WTC11 (cell line): ENCODE measurements around the gene UBE2N. TPM values are rescaled to one million over a fixed set of nuclear protein-coding genes. Genes with fewer than 3 reads are reported as not detected.
"Not testable (repeated sequence)": the region's sequence is repeated elsewhere in the genome, so short reads cannot be mapped to it uniquely, and the experiment has no call there.

Experiments
- ATAC-seq: fragments of 200-7000 bp; cut with Tn5 transposase; 2 replicates; pipeline ENCODE4 v1.10.0; 2021; ENCODE audit warnings: mild to moderate bottlenecking, moderate library complexity
- CTCF ChIA-PET: fragments of 300-600 bp; sonication (Branson Sonifier 250); formaldehyde crosslinking; loops from one replicate; lab custom pipeline; 2021; ENCODE audit warnings: antibody characterized with exemption; lab: Charles Lee
- POLR2A ChIA-PET: fragments of 350-600 bp; sonication (Branson Sonifier 250); formaldehyde crosslinking; loops from one replicate; lab custom pipeline; 2021; ENCODE audit warnings: antibody characterized with exemption; lab: Charles Lee
- DNase-seq: peaks from one replicate; pipeline ENCODE4 v3.0.0; 2021; ENCODE audit warnings: low spot score
- H3K27ac Mint-ChIP-seq: 2 replicates; pipeline ENCODE4 v1.8.0; 2021; ENCODE audit warnings: mixed read lengths
- H3K27me3 Mint-ChIP-seq: 2 replicates; pipeline ENCODE4 v1.8.0; 2021; ENCODE audit warnings: low read depth, mild to moderate bottlenecking, moderate library complexity, mixed read lengths
- H3K36me3 Mint-ChIP-seq: 2 replicates; pipeline ENCODE4 v1.8.0; 2021; ENCODE audit warnings: mixed read lengths
- H3K4me1 Mint-ChIP-seq: 2 replicates; pipeline ENCODE4 v1.8.0; 2022; ENCODE audit warnings: mixed read lengths
- H3K4me3 Mint-ChIP-seq: 2 replicates; pipeline ENCODE4 v1.8.0; 2021; ENCODE audit warnings: mild to moderate bottlenecking, moderate library complexity, mixed read lengths
- H3K9me3 Mint-ChIP-seq: 2 replicates; pipeline ENCODE4 v1.8.0; 2021; ENCODE audit warnings: mixed read lengths
- ATF1 ChIP-seq: sonication (generic); formaldehyde crosslinking; IDR thresholded peaks from 2 replicates; pipeline ENCODE4 v1.8.1; 2023; ENCODE audit warnings: mild to moderate bottlenecking, moderate library complexity, missing genetic modification reagents
- EMX1 ChIP-seq: fragments of 250-450 bp; sonication (Bioruptor Pico); IDR thresholded peaks from 2 replicates; pipeline ENCODE4 v1.8.0; 2021; ENCODE audit warnings: mild to moderate bottlenecking
- ERG ChIP-seq: fragments of 250-450 bp; sonication (Bioruptor Pico); IDR thresholded peaks from 2 replicates; pipeline ENCODE4 v1.8.0; 2021; ENCODE audit warnings: mild to moderate bottlenecking
- KAT7 ChIP-seq: sonication (generic); formaldehyde crosslinking; IDR thresholded peaks from 2 replicates; pipeline ENCODE4 v1.8.1; 2023; ENCODE audit warnings: missing genetic modification reagents, mild to moderate bottlenecking, borderline replicate concordance
- MAX ChIP-seq: sonication (generic); formaldehyde crosslinking; IDR thresholded peaks from 2 replicates; pipeline ENCODE4 v1.8.0; 2022; ENCODE audit warnings: mild to moderate bottlenecking, missing genetic modification reagents
- MLX ChIP-seq: sonication (generic); formaldehyde crosslinking; IDR thresholded peaks from 2 replicates; pipeline ENCODE4 v1.8.1; 2023; ENCODE audit warnings: mild to moderate bottlenecking, missing genetic modification reagents, moderate library complexity
- NR2C2 ChIP-seq: sonication (generic); formaldehyde crosslinking; IDR thresholded peaks from 2 replicates; pipeline ENCODE4 v1.8.0; 2022; ENCODE audit warnings: mild to moderate bottlenecking, missing genetic modification reagents
- NR3C1 ChIP-seq: sonication (generic); formaldehyde crosslinking; conservative IDR thresholded peaks from 2 replicates; pipeline ENCODE4 v1.8.1; 2023; ENCODE audit warnings: low read depth, mild to moderate bottlenecking, missing genetic modification reagents
- TCF7 ChIP-seq: sonication (generic); formaldehyde crosslinking; IDR thresholded peaks from 2 replicates; pipeline ENCODE4 v1.8.0; 2022; ENCODE audit warnings: mild to moderate bottlenecking, low read depth, missing genetic modification reagents, moderate library complexity
- ZNF121 ChIP-seq: sonication (generic); formaldehyde crosslinking; IDR thresholded peaks from 2 replicates; pipeline ENCODE4 v1.8.0; 2023; ENCODE audit warnings: missing genetic modification reagents
- ZNF138 ChIP-seq: sonication (generic); formaldehyde crosslinking; conservative IDR thresholded peaks from 2 replicates; pipeline ENCODE4 v1.8.1; 2022; ENCODE audit warnings: mild to moderate bottlenecking, moderate library complexity, missing genetic modification reagents
- ZSCAN18 ChIP-seq: fragments of 250-450 bp; sonication (Bioruptor Pico); IDR thresholded peaks from 2 replicates; pipeline ENCODE4 v2.1.2; 2022; ENCODE audit warnings: mild to moderate bottlenecking, moderate library complexity
- total RNA-seq: library from RNA; stranded (reverse); gene quantifications from 3 replicates; pipeline ENCODE4 v1.2.3, GENCODE V29; 2021
- TF ChIP-seq, protein P1 (sequence below): sonication (generic); formaldehyde crosslinking; IDR thresholded peaks from 2 replicates; pipeline ENCODE4 v1.8.1; 2023; ENCODE audit warnings: mild to moderate bottlenecking, missing genetic modification reagents, moderate library complexity
- TF ChIP-seq, protein P2 (sequence below): sonication (generic); formaldehyde crosslinking; IDR thresholded peaks from 2 replicates; pipeline ENCODE4 v1.8.1; 2023; ENCODE audit warnings: mild to moderate bottlenecking, missing genetic modification reagents
- TF ChIP-seq, protein P3 (sequence below): sonication (generic); formaldehyde crosslinking; IDR thresholded peaks from 2 replicates; pipeline ENCODE4 v1.8.0; 2022; ENCODE audit warnings: mild to moderate bottlenecking, missing genetic modification reagents

UBE2N gene
- total RNA-seq, 1 experiment from 2014 or later = 195 TPM

DNA sequence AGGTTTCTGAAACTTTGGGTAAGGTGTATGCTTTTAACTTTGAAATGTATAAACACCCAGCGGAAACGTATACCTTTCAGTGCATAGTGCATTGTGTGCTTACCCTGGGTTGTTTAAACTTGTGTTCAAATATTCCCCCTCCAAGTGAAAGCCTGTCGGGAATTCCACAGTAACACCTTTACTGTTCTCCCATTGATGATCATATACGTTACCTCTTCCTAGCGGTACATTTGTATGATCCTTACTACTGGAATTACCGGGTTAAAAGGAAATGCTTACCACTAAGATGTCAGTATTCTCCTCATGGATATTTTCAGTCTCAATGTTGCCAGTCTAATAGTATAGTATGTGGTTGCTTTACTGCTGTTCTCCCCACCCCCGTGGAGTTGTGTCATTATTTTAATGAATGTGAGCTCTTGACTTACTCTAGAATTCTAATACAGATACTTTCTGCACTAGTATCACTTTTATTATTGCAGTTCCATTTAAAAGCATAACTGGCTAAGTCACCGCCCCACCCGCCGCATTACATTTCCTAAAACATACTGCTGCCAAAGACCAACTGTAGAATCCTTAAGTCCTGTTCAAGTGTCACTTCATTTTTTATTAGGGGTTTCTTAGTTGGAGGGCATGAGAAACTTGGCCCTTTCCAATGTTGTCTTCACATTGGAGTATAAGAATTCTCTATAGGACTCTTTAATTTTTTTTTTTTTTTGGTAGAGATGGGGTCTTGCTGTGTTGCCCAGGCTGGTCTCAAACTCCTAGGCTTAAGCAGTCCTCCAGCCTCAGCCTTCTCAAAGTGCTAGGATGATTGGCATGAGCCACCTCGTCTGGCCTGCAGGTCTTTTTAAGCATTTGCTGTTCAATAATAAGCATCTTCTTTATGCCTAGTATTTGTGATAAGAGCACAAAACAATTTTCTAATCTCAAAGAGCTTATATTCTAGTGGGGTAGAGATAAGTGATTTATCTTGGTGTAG lies 39.1 kb downstream of the UBE2N start:
- no peak overlapping the region for H3K27ac Mint-ChIP-seq

DNA sequence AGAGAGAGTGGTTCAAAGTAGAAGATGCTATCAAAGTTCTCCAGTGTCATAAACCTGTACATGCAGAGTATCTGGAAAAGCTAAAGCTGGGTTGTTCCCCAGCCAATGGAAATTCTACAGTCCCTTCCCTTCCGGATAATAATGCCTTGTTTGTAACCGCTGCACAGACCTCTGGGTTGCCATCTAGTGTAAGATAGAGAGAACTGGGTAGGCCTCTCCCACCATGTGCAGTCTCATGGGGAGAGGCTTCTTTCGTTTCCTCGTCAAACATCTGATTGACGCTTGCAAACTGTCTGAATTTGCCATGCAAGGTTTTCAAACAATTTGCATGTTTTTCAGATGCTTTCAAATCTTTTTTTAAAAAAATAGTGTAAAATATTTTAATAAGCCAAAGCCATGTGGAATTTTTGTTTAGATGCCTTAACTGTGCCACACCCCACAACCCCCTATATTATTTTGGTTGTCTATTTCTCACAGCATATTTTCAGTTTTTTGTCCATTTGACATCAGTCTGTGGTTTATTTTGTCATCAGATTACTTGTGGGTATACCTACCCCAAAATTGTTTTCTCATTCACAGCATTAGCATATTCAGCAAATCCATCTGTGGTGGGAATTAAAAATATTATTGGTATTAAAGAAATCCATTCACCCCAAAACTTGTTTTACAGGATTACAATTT lies 42.4 kb downstream of the UBE2N start:
- CTCF ChIA-PET = interaction anchor here (1.3 kb wide), 1 partner anchor 20 kb away, joined by 8 read pairs; no protein-coding TSS in a partner anchor
- H3K27ac Mint-ChIP-seq, POLR2A ChIA-PET, H3K9me3 Mint-ChIP-seq, H3K27me3 Mint-ChIP-seq, H3K4me1 Mint-ChIP-seq, DNase-seq, H3K4me3 Mint-ChIP-seq: not testable (repeated sequence)
- peak; percentile 97 for ATAC-seq
- peaks cover 37% of the 10 kb centered on the region for H3K36me3 Mint-ChIP-seq

More for the DNA sequence above, 39.1 kb downstream of the UBE2N start:
- no peaks in the 10 kb centered on the region for H3K9me3 Mint-ChIP-seq
- ChIA-PET CTCF (interaction anchor here (1.7 kb wide), 1 partner anchor 17 kb away, joined by 6 read pairs; no protein-coding TSS in a partner anchor), POLR2A (interaction anchor here (0.7 kb wide), 1 partner anchor 296 kb away, joined by 5 read pairs; no protein-coding TSS in a partner anchor)
- no peak overlapping the region for H3K4me3 Mint-ChIP-seq
- DNase-seq (no peak), ATAC-seq (no peak)
- no peaks in the 10 kb centered on the region; the same call in 1 of the 2 replicates for H3K4me1 Mint-ChIP-seq
- no peaks in the 10 kb centered on the region for H3K27me3 Mint-ChIP-seq
- H3K36me3 Mint-ChIP-seq = peaks cover 18% of the 10 kb centered on the region
- 0 out of 2 replicates have a peak, but pooled peaks have one; percentile 78 for TF ChIP-seq ZNF121 (CRISPR knock-in tag)
- TF ChIP-seq, protein P1, sequence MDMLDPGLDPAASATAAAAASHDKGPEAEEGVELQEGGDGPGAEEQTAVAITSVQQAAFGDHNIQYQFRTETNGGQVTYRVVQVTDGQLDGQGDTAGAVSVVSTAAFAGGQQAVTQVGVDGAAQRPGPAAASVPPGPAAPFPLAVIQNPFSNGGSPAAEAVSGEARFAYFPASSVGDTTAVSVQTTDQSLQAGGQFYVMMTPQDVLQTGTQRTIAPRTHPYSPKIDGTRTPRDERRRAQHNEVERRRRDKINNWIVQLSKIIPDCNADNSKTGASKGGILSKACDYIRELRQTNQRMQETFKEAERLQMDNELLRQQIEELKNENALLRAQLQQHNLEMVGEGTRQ (CRISPR knock-in tag) = no peak
- TF ChIP-seq, all 79 proteins: peak for 1

DNA sequence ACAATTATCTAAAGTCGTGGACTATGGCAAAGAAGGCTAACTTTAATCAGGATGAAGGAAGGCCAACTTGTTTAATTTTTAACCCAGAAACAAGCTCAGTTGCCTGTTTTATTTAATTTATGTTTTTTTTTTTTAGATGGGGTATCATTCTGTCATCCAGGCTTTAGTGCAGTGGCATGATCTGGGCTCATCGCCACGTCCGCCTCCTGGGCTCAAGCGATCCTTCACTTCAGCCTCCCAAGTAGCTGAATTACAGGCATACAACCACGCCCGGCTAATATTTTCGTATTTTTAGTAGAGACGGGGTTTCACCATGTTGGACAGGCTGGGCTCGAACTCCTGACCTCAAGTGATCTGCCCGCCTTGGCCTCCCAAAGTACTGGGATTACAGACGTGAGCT lies 44.3 kb downstream of the UBE2N start:
- CTCF ChIA-PET = interaction anchor here (0.6 to 1.1 kb wide), 3 partner anchors 11 to 113 kb away, joined by 3 to 4 read pairs (median 4); no protein-coding TSS in a partner anchor
- ATAC-seq (no peak), DNase-seq (no peak)
- no peaks in the 10 kb centered on the region for H3K9me3 Mint-ChIP-seq
- no peak overlapping the region for H3K4me3 Mint-ChIP-seq
- H3K27me3 Mint-ChIP-seq = no peaks in the 10 kb centered on the region
- H3K27ac Mint-ChIP-seq = no peak overlapping the region
- POLR2A ChIA-PET = no interaction called here
- H3K4me1 Mint-ChIP-seq = no peaks in the 10 kb centered on the region
- TF ChIP-seq NR3C1 (no peak), NR2C2 (no peak), MLX (CRISPR knock-in tag) (no peak), ATF1 (CRISPR knock-in tag) (no peak), ERG (no peak), ZNF138 (CRISPR knock-in tag) (no peak), MAX (CRISPR knock-in tag) (no peak), ZSCAN18 (CRISPR knock-in tag) (no peak), KAT7 (no peak), TCF7 (no peak), EMX1 (CRISPR knock-in tag) (no peak)
- TF ChIP-seq, protein P2, sequence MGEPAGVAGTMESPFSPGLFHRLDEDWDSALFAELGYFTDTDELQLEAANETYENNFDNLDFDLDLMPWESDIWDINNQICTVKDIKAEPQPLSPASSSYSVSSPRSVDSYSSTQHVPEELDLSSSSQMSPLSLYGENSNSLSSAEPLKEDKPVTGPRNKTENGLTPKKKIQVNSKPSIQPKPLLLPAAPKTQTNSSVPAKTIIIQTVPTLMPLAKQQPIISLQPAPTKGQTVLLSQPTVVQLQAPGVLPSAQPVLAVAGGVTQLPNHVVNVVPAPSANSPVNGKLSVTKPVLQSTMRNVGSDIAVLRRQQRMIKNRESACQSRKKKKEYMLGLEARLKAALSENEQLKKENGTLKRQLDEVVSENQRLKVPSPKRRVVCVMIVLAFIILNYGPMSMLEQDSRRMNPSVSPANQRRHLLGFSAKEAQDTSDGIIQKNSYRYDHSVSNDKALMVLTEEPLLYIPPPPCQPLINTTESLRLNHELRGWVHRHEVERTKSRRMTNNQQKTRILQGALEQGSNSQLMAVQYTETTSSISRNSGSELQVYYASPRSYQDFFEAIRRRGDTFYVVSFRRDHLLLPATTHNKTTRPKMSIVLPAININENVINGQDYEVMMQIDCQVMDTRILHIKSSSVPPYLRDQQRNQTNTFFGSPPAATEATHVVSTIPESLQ (CRISPR knock-in tag) = no peak
- TF ChIP-seq, protein P3, sequence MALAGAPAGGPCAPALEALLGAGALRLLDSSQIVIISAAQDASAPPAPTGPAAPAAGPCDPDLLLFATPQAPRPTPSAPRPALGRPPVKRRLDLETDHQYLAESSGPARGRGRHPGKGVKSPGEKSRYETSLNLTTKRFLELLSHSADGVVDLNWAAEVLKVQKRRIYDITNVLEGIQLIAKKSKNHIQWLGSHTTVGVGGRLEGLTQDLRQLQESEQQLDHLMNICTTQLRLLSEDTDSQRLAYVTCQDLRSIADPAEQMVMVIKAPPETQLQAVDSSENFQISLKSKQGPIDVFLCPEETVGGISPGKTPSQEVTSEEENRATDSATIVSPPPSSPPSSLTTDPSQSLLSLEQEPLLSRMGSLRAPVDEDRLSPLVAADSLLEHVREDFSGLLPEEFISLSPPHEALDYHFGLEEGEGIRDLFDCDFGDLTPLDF (CRISPR knock-in tag) = no peak
- H3K36me3 Mint-ChIP-seq = peaks cover 34% of the 10 kb centered on the region
